NCI-H1092 (cell line): ENCODE results near the gene ABCA2.

ENCODE experiments used
- DNase-seq: peaks from one replicate; lab custom pipeline; 2025; lab: John Stamatoyannopoulos, UW

ABCA2 gene

GRCh38 chr9:136997371-136997770 is 30.7 kb downstream of the ABCA2 start:
- no peak for DNase-seq

GRCh38 chr9:136996361-136997292 is 31.4 kb downstream of the ABCA2 start, which contains the start of gene CLIC3:
Gene CLIC3 (minus strand): TSS chr9:136996568. CDS start chr9:136996543, 25 bp downstream.
- DNase-seq = no peak

- DNase-seq = peak; percentile 23
Observed at GRCh38 chr9:136995772-136996311, 32.2 kb downstream of the ABCA2 start.

GRCh38 chr9:136995362-136995761 is 32.7 kb downstream of the ABCA2 start:
- no peak for DNase-seq

GRCh38 chr9:136994888-136995230 is 33.2 kb downstream of the ABCA2 start:
- no peak for DNase-seq

GRCh38 chr9:136994180-136994887 is 33.7 kb downstream of the ABCA2 start:
- no peak for DNase-seq

DNA sequence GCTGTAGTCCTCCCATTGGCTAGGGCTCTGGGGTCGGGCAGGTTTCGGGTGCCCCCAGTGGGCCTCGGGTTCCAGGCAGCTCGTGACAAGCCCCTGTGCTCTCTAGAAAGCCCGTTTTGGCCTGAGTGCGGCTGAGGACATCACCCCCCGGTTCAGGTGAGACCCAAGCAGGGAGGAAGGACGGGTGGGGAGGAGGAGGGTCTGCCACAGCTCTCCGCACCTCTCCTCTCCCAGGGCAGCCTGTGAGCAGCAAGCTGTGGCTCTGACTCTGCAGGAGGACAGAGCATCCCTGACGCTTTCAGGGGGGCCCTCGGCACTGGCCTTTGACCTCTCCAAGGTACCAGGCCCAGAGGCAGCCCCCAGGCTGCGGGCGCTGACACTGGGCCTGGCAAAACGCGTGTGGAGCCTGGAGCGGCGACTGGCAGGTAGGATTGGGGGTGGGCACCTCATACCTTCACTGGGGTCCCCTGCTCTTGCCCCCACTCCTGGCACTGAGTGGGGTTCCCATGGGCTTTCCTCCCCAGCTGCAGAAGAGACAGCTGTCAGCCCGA is 35.1 kb downstream of the ABCA2 start:
- no peak for DNase-seq

- peak; percentile 72 for DNase-seq
Observed at GRCh38 chr9:136991993-136992818, 35.8 kb downstream of the ABCA2 start, which contains the start of gene PAXX. Gene PAXX (plus strand): TSS chr9:136992422. CDS start chr9:136992444, 22 bp downstream.

GRCh38 chr9:136990242-136990911 is 37.7 kb downstream of the ABCA2 start:
- DNase-seq = no peak

- DNase-seq = no peak
Observed at GRCh38 chr9:136988872-136989271, 39.2 kb downstream of the ABCA2 start.

GRCh38 chr9:136985853-136986252 is 42.2 kb downstream of the ABCA2 start:
- DNase-seq = no peak

DNA sequence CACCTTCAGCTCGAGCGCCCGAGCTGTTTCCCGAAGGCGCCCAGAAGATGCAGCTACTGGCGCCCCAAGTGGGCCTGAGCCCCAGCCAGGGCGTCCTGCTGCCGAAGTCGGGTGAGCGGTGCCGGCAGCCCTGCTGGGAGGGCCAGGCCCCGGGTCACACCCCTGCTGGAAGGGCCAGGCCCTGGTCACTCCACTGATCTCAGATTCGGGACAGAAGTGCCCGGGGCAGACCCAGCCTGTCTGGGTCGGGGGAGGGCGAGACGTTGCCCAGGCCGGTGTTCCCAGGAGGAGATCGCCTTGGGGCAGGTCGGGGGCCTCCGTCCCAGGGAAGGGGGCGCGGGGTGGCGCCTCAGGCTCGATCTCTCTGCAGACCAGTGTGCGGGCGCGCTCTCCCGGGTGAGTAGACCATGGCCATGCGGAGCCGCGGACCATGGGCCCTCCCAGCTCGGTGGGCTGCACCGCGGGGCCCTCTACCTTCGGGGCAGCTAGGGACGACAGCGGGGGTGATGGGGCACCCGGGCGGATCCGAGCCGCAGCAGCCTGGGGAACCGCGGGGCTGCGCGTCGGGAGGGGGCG is 42.9 kb downstream of the ABCA2 start:
- no peak for DNase-seq

DNA sequence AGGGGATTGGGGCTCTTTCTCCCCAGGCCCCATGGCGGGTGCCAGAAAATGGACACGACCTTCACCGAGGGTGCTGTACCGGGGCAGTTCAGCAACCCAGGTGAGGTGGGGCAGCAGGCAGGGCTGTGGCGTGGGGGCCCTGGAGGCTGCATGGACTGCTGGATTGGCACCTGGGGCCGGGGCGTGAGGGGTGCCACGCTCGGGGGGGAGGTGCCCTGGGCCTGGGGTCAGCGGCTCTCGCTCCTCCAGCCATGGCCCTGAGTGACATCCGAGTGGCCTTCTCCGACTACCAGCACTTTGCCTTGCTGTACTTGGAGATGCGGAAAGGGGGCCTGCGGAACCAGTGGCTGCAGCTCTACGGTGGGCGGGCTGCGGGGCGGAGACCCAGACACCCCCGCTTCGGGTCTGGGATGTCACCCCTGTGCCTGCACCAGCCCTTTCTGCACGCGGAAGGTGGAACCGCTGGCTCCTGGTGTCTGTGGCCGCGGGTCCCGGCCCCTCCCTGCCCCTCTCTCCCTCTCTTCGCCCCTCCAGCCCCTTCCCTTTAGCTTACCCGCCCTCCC is 43.5 kb downstream of the ABCA2 start:
- DNase-seq = no peak

GRCh38 chr9:136983656-136984314 is 44.3 kb downstream of the ABCA2 start:
- DNase-seq = no peak

DNA sequence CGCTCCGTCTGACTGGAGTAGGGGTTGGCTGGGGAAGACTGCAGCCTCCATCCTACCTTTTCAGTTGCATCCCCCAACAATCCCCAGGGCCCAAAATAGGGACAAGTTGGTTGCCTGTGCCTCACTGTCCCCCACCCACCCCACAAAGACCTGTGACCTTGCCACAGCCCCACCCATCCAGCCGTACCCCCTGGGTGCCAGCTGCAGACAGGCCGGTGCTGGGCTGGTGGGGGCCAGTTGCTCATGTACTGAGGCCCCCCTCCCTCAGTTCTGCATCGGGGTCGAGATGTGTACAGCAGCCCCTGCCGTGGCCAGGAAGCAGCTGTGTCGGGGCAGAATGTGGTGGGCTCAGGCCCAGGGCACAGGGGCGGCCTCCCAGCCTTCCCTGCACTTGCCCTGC is 44.9 kb downstream of the ABCA2 start:
- no peak for DNase-seq

DNA sequence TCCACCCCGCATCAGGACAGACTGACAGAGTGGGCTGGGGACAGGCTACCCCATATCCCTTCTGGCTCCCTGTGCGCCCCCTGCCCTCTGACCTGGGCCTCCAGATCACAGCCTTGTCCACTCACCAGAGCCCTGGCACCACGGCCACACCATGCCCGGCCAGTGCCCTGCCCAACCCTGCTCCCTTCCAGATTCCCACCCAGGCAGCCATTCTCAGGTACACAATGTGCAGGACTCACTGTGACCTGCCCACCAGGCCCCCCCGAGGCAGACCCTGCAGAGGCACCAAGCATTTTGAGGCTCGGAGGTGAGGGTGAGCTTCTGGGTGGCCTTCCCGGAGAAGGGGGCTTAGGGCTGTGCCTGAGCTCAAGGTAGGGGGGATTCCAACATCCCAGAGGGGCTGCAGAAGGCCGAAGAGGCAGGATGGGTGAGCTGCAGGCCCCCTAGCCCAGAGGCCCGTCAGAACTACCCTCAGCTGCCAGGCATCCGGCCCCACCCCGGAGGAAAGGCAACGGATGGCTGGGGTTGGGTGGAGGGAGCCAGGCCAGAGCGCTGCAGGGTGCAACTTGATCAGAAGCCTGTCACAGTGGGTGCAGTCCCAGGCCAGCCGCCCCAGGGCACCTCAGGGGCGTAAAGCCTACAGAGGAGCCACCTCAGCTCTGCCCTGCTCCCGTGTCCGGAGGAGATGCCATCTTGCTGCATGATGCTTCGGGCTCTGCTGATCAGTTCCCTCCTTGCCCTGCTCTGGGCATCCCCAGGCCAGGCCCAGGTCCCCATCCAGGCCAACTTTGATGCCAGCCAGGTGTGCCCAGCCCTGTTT is 45.6 kb downstream of the ABCA2 start, which contains the start of gene LCNL1:
Gene LCNL1, plus strand, starts transcription at position 762 of the 820 bp plus-strand sequence. CDS start 594 bp downstream, outside the sequence.
- DNase-seq = no peak

- no peak for DNase-seq
Observed at GRCh38 chr9:136981588-136982231, 46.3 kb downstream of the ABCA2 start.
